ENCODE measurements around the gene C7orf57.
"Not testable (repeated sequence)": the region's sequence is repeated elsewhere in the genome, so short reads cannot be mapped to it uniquely, and the experiment has no call there.

Gene C7orf57

DNA sequence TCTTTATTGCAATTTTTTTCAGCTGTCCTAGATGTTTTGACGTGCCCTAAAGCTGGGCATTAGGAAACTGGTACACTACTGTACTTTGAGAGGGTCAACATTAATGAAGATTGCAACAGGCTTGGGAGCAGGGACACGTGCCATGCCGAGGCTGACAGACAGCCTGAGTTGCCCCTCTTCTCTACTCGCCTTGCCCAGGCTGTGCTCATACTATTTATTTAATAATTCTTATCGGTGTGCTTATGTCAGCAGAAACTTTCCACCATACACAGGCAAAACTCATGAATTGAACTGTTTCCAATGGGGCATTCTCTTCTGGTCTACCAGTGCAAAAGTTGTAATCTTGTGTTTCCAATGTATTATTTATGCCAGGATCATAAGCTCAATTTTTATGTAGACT lies 24.4 kb downstream of the C7orf57 start:
- no peaks in the 10 kb centered on the region; the same call in 1 of the 2 replicates for H3K9me3 ChIP-seq (ENCODE audit: insufficient read depth, low read depth, low read length)
- no peak overlapping the region for H3K9ac ChIP-seq (ENCODE audit: low read depth, low read length)
- no peak overlapping the region for H3K4me3 ChIP-seq (ENCODE audit: low read length)
- H3K27me3 ChIP-seq (ENCODE audit: insufficient read depth, low read length), result no peaks in the 10 kb centered on the region
- H3K36me3 ChIP-seq (ENCODE audit: insufficient read depth, low read depth, low read length), result no peaks in the 10 kb centered on the region
- no peaks in the 10 kb centered on the region for H3K4me1 ChIP-seq (ENCODE audit: insufficient read depth, low read length)
- no peak overlapping the region for H3K27ac ChIP-seq (ENCODE audit: low read length)

DNA sequence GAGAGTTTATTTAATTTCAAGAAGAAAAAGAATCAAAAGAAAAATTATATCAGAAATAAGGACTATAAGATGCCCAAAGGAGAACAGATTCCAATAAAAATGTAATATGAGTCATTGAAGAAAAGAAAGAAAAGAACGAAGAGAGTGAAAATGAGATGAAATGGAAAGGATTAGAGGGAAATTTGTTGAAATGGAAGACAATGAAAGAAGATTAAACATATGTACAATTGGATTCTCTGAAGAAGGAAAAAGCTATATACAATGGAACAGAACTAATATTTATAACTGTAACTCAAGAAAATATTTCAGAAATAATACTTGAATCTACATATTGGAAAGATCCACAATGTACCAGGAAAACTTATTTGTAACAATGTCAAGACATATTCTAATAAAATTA lies 28.6 kb downstream of the C7orf57 start:
- H3K9me3 ChIP-seq (ENCODE audit: insufficient read depth, low read depth, low read length), result no peaks in the 10 kb centered on the region
- no peaks in the 10 kb centered on the region for H3K36me3 ChIP-seq (ENCODE audit: insufficient read depth, low read depth, low read length)
- no peaks in the 10 kb centered on the region for H3K27me3 ChIP-seq (ENCODE audit: insufficient read depth, low read length)
- H3K9ac ChIP-seq (ENCODE audit: low read depth, low read length), result no peak overlapping the region
- no peak overlapping the region for H3K27ac ChIP-seq (ENCODE audit: low read length)
- no peak overlapping the region for H3K4me3 ChIP-seq (ENCODE audit: low read length)
- H3K4me1 ChIP-seq (ENCODE audit: insufficient read depth, low read length), result no peaks in the 10 kb centered on the region

DNA sequence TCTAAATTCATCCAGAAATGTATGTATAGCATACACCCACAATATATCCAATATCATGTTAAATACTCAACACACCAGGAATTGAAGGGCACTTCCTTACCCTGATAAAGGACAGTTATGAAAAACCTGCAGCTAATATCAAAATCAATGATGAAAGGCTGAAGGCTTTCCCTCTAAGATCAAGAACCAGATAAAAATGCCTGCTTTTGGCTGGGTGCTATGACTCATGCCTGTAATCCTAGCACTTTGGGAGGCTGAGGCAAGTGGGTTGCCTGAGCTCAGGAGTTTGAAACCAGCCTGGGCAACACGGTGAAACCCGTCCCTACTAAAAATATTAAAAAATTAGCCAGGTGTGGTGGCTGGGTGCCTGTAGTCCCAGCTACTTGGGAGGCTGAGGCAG lies 32.1 kb downstream of the C7orf57 start:
- Histone ChIP-seq H3K36me3 (ENCODE audit: insufficient read depth, low read depth, low read length) (no peaks in the 10 kb centered on the region), H3K9ac (ENCODE audit: low read depth, low read length) (no peak overlapping the region), H3K27ac (ENCODE audit: low read length) (no peak overlapping the region), H3K27me3 (ENCODE audit: insufficient read depth, low read length) (no peaks in the 10 kb centered on the region), H3K4me1 (ENCODE audit: insufficient read depth, low read length) (no peaks in the 10 kb centered on the region), H3K4me3 (ENCODE audit: low read length) (no peak overlapping the region), H3K9me3 (ENCODE audit: insufficient read depth, low read depth, low read length) (no peaks in the 10 kb centered on the region)

DNA sequence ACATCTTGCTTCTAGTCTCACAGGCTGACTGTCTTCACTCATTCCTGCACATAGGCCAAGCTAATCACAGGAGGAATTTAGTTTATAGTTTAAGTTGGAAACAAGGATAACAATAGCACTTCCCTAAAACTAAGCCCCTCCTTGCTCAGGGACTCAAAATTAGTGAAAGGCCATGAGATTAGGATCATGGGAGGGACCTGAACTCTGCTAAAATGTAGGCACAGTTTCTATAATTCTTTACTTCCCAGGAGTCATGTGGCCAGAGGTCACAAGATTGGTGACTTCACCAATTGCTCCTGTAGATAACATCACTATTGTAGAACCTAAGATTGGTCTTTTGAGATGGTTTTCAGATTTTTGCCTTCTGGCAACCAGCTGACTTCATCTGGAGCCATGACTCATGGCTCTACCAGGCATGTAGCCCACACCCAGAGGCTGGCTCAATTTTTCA lies 38.9 kb downstream of the C7orf57 start:
- Histone ChIP-seq H3K27me3 (ENCODE audit: insufficient read depth, low read length) (no peaks in the 10 kb centered on the region), H3K9ac (ENCODE audit: low read depth, low read length) (no peak overlapping the region), H3K27ac (ENCODE audit: low read length) (no peak overlapping the region), H3K9me3 (ENCODE audit: insufficient read depth, low read depth, low read length) (no peaks in the 10 kb centered on the region), H3K4me1 (ENCODE audit: insufficient read depth, low read length) (no peaks in the 10 kb centered on the region), H3K4me3 (ENCODE audit: low read length) (no peak overlapping the region), H3K36me3 (ENCODE audit: insufficient read depth, low read depth, low read length) (no peaks in the 10 kb centered on the region)

DNA sequence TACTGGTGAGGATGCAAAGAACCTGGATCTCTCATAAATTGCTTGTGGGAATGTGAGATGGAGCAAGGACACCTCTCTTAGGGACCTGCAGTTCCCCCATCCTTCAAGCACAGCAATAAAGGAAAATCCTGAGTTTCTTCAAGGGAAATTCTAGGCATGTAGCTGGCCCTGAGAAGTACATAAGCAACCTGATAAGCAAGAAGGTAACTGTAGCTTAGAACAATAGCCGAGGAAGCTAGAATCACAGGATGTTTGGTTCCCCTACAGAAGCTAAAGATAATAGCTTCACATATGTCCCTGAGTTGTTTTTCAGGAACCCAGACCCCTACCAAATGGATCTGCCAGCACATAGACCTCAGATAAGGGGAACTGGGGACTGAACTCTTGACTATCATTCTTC lies 42.1 kb downstream of the C7orf57 start:
- no peak overlapping the region for H3K27ac ChIP-seq (ENCODE audit: low read length)
- no peaks in the 10 kb centered on the region for H3K9me3 ChIP-seq (ENCODE audit: insufficient read depth, low read depth, low read length)
- H3K4me3 ChIP-seq (ENCODE audit: low read length), result no peak overlapping the region
- H3K4me1 ChIP-seq (ENCODE audit: insufficient read depth, low read length), result no peaks in the 10 kb centered on the region
- no peaks in the 10 kb centered on the region for H3K36me3 ChIP-seq (ENCODE audit: insufficient read depth, low read depth, low read length)
- H3K27me3 ChIP-seq (ENCODE audit: insufficient read depth, low read length), result no peaks in the 10 kb centered on the region
- H3K9ac ChIP-seq (ENCODE audit: low read depth, low read length), result no peak overlapping the region

DNA sequence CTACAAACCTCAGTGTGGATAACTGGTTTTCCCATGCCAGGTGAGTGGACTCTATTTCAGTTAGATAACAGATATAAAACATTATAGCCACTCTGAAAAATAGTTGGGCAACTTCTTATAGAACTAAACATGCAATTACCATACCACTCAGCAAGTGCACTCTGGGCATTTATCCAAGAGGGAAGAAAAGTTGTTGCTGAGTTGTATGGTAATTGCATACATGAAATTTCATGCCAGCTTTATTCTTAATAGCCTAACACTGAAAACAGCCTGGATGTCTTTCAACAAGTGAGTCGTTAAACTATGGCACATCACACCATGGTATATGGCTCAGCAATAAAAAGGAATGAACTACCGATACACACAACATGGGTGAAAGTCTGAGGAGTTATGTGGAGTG lies 43.1 kb downstream of the C7orf57 start:
- Histone ChIP-seq H3K4me3 (ENCODE audit: low read length) (no peak overlapping the region), H3K9me3 (ENCODE audit: insufficient read depth, low read depth, low read length) (no peaks in the 10 kb centered on the region), H3K36me3 (ENCODE audit: insufficient read depth, low read depth, low read length) (no peaks in the 10 kb centered on the region), H3K27me3 (ENCODE audit: insufficient read depth, low read length) (no peaks in the 10 kb centered on the region), H3K27ac (ENCODE audit: low read length) (no peak overlapping the region), H3K9ac (ENCODE audit: low read depth, low read length) (no peak overlapping the region), H3K4me1 (ENCODE audit: insufficient read depth, low read length) (no peaks in the 10 kb centered on the region)

DNA sequence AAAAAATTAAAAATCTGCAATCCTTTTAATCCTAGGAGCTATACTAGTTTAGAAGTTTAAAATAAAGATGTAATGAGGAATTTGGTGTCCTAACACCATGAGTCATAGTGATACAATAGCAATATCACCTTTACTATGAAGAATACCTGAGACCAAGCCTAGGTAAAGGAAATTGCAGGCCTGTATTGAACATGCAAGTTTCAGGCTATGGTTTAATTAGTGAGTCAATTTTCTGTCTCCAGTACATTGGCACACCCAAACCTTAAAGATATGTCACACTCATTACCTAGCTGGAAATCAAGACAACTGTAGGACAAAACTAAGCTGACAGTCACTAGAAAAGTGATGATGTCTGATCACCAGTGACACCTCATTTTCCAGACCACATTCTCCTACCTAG lies 47.0 kb downstream of the C7orf57 start:
- not testable (repeated sequence) for H3K9me3 ChIP-seq (ENCODE audit: insufficient read depth, low read depth, low read length); H3K27ac ChIP-seq (ENCODE audit: low read length)
- peaks cover 20% of the 10 kb centered on the region for H3K4me1 ChIP-seq (ENCODE audit: insufficient read depth, low read length)

GRCh38 chr7:48083114-48083830 lies 47.9 kb downstream of the C7orf57 start:
- no peak overlapping the region for H3K27ac ChIP-seq (ENCODE audit: low read length)
- no peaks in the 10 kb centered on the region for H3K36me3 ChIP-seq (ENCODE audit: insufficient read depth, low read depth, low read length)
- H3K27me3 ChIP-seq (ENCODE audit: insufficient read depth, low read length), result no peaks in the 10 kb centered on the region
- no peak overlapping the region for H3K9ac ChIP-seq (ENCODE audit: low read depth, low read length)
- H3K4me1 ChIP-seq (ENCODE audit: insufficient read depth, low read length), result peaks cover 21% of the 10 kb centered on the region
- H3K4me3 ChIP-seq (ENCODE audit: low read length), result no peak overlapping the region
- H3K9me3 ChIP-seq (ENCODE audit: insufficient read depth, low read depth, low read length), result no peaks in the 10 kb centered on the region

More for the DNA sequence above, 47.0 kb downstream of the C7orf57 start:
- H3K4me3 ChIP-seq (ENCODE audit: low read length); H3K9ac ChIP-seq (ENCODE audit: low read depth, low read length); H3K27me3 ChIP-seq (ENCODE audit: insufficient read depth, low read length); H3K36me3 ChIP-seq (ENCODE audit: insufficient read depth, low read depth, low read length): not testable (repeated sequence)

DNA sequence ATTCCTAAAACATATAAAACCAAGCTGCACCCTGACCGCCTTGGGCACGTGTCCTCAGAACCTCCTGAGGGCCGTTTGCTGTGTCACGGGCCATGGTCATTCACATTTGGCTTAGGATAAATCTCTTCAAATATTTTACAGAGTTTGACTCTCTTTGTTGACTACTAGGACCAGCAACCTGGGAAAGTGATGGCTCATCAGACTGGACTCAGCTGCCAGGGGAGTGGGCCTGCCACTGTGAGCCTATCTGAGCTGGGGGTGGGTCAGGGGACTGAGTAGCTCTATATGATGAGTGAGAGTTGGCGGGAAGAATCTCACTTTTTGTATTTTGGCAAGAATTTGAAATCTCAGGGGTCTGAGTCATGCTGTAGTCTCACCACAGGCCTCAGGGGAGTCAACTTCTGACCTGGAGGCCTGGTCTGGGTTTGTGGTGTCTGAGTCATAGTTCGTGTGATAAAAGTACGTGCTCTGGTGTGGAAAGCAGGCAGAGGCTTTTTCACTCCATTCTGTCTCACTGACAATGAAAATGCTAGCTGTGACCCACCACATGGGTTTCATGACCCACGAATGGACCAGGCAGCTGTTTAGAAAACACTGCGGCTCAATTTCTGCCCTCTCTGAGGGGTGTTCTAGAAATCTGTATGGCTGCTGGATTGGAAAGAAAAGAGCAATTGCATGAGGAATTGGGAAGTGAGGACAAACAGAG lies 49.5 kb downstream of the C7orf57 start:
- peak overlapping the region; percentile 10 for H3K27ac ChIP-seq (ENCODE audit: low read length)
- H3K27me3 ChIP-seq (ENCODE audit: insufficient read depth, low read length), result peaks cover 1% of the 10 kb centered on the region; the same call in 1 of the 2 replicates
- no peak overlapping the region for H3K4me3 ChIP-seq (ENCODE audit: low read length)
- no peaks in the 10 kb centered on the region for H3K9me3 ChIP-seq (ENCODE audit: insufficient read depth, low read depth, low read length)
- H3K36me3 ChIP-seq (ENCODE audit: insufficient read depth, low read depth, low read length), result no peaks in the 10 kb centered on the region
- no peak overlapping the region for H3K9ac ChIP-seq (ENCODE audit: low read depth, low read length)
- peaks cover 21% of the 10 kb centered on the region for H3K4me1 ChIP-seq (ENCODE audit: insufficient read depth, low read length)

GRCh38 chr7:48085433-48085791 lies 50.1 kb downstream of the C7orf57 start:
- no peaks in the 10 kb centered on the region for H3K36me3 ChIP-seq (ENCODE audit: insufficient read depth, low read depth, low read length)
- peaks cover 21% of the 10 kb centered on the region for H3K4me1 ChIP-seq (ENCODE audit: insufficient read depth, low read length)
- H3K4me3 ChIP-seq (ENCODE audit: low read length), result no peak overlapping the region
- peaks cover 6% of the 10 kb centered on the region; the same call in 1 of the 2 replicates for H3K27me3 ChIP-seq (ENCODE audit: insufficient read depth, low read length)
- H3K27ac ChIP-seq (ENCODE audit: low read length), result peak overlapping the region; percentile 10
- no peak overlapping the region for H3K9ac ChIP-seq (ENCODE audit: low read depth, low read length)
- H3K9me3 ChIP-seq (ENCODE audit: insufficient read depth, low read depth, low read length), result no peaks in the 10 kb centered on the region

DNA sequence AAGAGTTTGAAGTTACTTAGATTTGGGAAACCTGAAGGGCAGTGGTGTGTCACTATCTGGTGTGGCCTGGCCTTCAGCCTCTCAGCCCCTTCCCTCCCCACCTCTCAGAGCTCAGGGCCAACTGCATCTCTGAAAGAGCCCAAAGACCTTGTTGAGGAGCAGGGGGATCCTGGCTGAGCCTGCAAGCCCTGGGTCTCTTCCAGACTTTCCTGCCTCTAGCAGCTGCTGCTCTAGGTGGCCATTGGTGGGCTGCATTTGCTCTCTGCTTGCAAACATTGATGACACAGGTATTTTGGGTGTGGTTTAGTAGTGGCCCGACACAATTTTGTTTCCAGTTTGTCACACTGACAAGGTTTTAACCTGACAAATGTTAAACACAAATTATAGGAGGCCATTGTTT lies 50.6 kb downstream of the C7orf57 start:
- Histone ChIP-seq H3K36me3 (ENCODE audit: insufficient read depth, low read depth, low read length) (peaks cover 5% of the 10 kb centered on the region; the same call in 1 of the 2 replicates), H3K27me3 (ENCODE audit: insufficient read depth, low read length) (peaks cover 6% of the 10 kb centered on the region; the same call in 1 of the 2 replicates), H3K4me1 (ENCODE audit: insufficient read depth, low read length) (peaks cover 25% of the 10 kb centered on the region), H3K9ac (ENCODE audit: low read depth, low read length) (no peak overlapping the region), H3K9me3 (ENCODE audit: insufficient read depth, low read depth, low read length) (no peaks in the 10 kb centered on the region), H3K4me3 (ENCODE audit: low read length) (no peak overlapping the region), H3K27ac (ENCODE audit: low read length) (no peak overlapping the region)

DNA sequence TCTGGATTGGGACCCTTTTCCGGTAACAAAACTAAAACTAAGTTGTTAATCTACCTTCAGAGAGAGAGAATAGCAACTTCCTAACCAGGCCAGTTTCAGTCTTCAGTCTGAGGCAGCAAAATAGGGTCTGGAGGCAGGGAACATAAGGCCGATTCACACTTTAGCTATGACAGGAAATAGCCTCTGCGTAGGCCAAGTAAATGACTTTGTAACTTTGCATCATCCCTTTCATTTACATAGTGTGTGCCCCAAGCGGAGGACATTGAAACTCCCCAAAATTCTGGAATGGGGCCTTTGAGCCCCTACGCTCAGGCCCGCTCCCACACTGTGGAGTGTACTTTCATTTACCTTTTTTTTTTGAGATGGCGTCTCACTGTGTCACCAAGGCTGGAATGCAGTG lies 52.0 kb downstream of the C7orf57 start:
- Histone ChIP-seq H3K36me3 (ENCODE audit: insufficient read depth, low read depth, low read length) (peaks cover 19% of the 10 kb centered on the region), H3K9me3 (ENCODE audit: insufficient read depth, low read depth, low read length) (no peaks in the 10 kb centered on the region), H3K4me1 (ENCODE audit: insufficient read depth, low read length) (peaks cover 34% of the 10 kb centered on the region), H3K9ac (ENCODE audit: low read depth, low read length) (peak overlapping the region; percentile 14; the same call in 1 of the 2 replicates), H3K4me3 (ENCODE audit: low read length) (no peak overlapping the region), H3K27ac (ENCODE audit: low read length) (no peak overlapping the region), H3K27me3 (ENCODE audit: insufficient read depth, low read length) (peaks cover 6% of the 10 kb centered on the region; the same call in 1 of the 2 replicates)

All from iPS-20b (cell line).